ENCODE measurements around the gene DNM1. TPM values are rescaled to one million over a fixed set of nuclear protein-coding genes. Genes with fewer than 3 reads are reported as not detected.

The DNM1 gene
- total and polyA plus RNA-seq, 2 of the 8 experiments (the other 6 are each of a cell fraction or from before 2014, with no cell fraction given): 34.3 to 62.7 TPM

GRCh38 chr9:128160603-128160987, 42.6 kb upstream of the DNM1 start (continued):
- TF ChIP-seq SIN3A (conservative IDR thresholded peaks at IDR 0.05 in 1 of 2, IDR thresholded peaks at IDR 0.05 in 1 of 2; ENCODE audit: low read depth in 1 of 2, low read length in 2 of 2) (0 out of 4 replicates have a peak, but pooled peaks of 1 of the 2 experiments have one; percentile 30), CBX5 (IDR thresholded peaks at IDR 0.05; ENCODE audit: low read depth, low read length) (no peak), RAD21 (IDR thresholded peaks at IDR 0.05 in 1 of 2, conservative IDR thresholded peaks at IDR 0.05 in 1 of 2; ENCODE audit: low read depth in 2 of 2, low read length in 2 of 2) (no peak), TBP (IDR thresholded peaks at IDR 0.05; ENCODE audit: low read depth, low read length) (no peak), HDAC2 (IDR thresholded peaks at IDR 0.05; ENCODE audit: borderline replicate concordance in 1 of 2, low read depth in 2 of 2, low read length in 2 of 2) (0 out of 4 replicates have a peak, but pooled peaks of 1 of the 2 experiments have one; percentile 35), JUND (IDR thresholded peaks at IDR 0.05; ENCODE audit: low read length) (no peak), ZNF274 (IDR thresholded peaks at IDR 0.05; ENCODE audit: borderline replicate concordance, extremely low read depth, low read length) (no peak), POLR2A (IDR thresholded peaks at IDR 0.05; ENCODE audit: control extremely low read depth in 1 of 2, low read depth in 2 of 2, low read length in 2 of 2) (no peak), BCL11A (IDR thresholded peaks at IDR 0.05; ENCODE audit: low read depth in 2 of 2, low read length in 2 of 2) (no peak), GTF2F1 (IDR thresholded peaks at IDR 0.05; ENCODE audit: borderline replicate concordance, low read depth, low read length) (no peak)
